Endothelial cell of umbilical vein (primary cell): Measurements from ENCODE around the gene LGR4. TPM values are rescaled to one million over a fixed set of nuclear protein-coding genes. Genes with fewer than 3 reads are reported as not detected.

ENCODE experiments used
- BruUV-seq: library from RNA; stranded (reverse); fragments of 400-500 nt; replicated peaks from 2 replicates; lab custom pipeline; 2021; lab: Mats Ljungman, UMichigan
- CTCF ChIA-PET: fragments of 300-600, 350-600 bp; sonication (Branson Sonifier 250); formaldehyde crosslinking; loops from one replicate; lab custom pipeline; 2021; ENCODE audit warnings: antibody characterized with exemption, inconsistent platforms; lab: Charles Lee
- POLR2A ChIA-PET: fragments of 300-600, 350-600 bp; sonication (Branson Sonifier 250); formaldehyde crosslinking; loops from one replicate; lab custom pipeline; 2021; ENCODE audit warnings: antibody characterized with exemption, inconsistent platforms; lab: Charles Lee
- DNase-seq: peaks from one replicate; pipeline ENCODE4 v3.0.0-alpha.2; 2011; ENCODE audit warnings: low read depth, low spot score
- FAIRE-seq: peaks from 2 replicates; lab custom pipeline; 2011; peaks lifted over from hg19 to GRCh38; lab: Jason Lieb, UNC
- H2AFZ ChIP-seq: 2 replicates; pipeline ENCODE4 v1.6.0; 2012; ENCODE audit warnings: low read depth, low read length, control low read depth, inconsistent platforms
- H3K27ac ChIP-seq: 2 replicates; pipeline ENCODE4 v1.5.1; 2011; ENCODE audit warnings: low read depth, mild to moderate bottlenecking, control low read depth, low read length, moderate library complexity; ENCODE audit not compliant: insufficient read depth
- H3K27me3 ChIP-seq, 2 experiments: 2 replicates each; pipeline versions ENCODE4 v1.6.0 to v1.6.1; 2011; ENCODE audit warnings: low read length in 2 of 2, mixed read lengths in 1 of 2; ENCODE audit not compliant: control insufficient read depth in 2 of 2, insufficient read depth in 2 of 2
- H3K36me3 ChIP-seq, 2 experiments: 2 replicates in 1 of 2; 3 replicates in 1 of 2; pipeline ENCODE4 v1.5.1; 2011; ENCODE audit warnings: low read length in 2 of 2, mild to moderate bottlenecking in 1 of 2, moderate library complexity in 1 of 2; ENCODE audit not compliant: control insufficient read depth in 2 of 2, insufficient read depth in 2 of 2; ENCODE audit errors: extremely low read depth in 1 of 2
- H3K4me1 ChIP-seq: 3 replicates; pipeline ENCODE4 v1.5.1; 2011; ENCODE audit warnings: mild to moderate bottlenecking, low read length; ENCODE audit not compliant: control insufficient read depth, insufficient read depth; ENCODE audit errors: extremely low read depth
- H3K4me2 ChIP-seq: 2 replicates; pipeline ENCODE4 v1.6.1; 2011; ENCODE audit warnings: low read length, control low read depth, mixed read lengths; ENCODE audit not compliant: insufficient read depth
- H3K4me3 ChIP-seq, 3 experiments: fragments of 200-600 bp in 1 of 3; sonication (generic), shearing (Covaris generic) in 1 of 3; replicated peaks in 1 of 3; 2 replicates each; pipeline ENCODE4 v1.5.1; 2011 to 2016; ENCODE audit warnings: control low read depth in 3 of 3, low read length in 3 of 3, mild to moderate bottlenecking in 2 of 3, inconsistent platforms in 1 of 3, low read depth in 1 of 3, moderate library complexity in 1 of 3; ENCODE audit not compliant: insufficient read depth in 1 of 3
- H3K79me2 ChIP-seq: 2 replicates; pipeline ENCODE4 v1.6.0; 2012; ENCODE audit warnings: low read length, inconsistent platforms; ENCODE audit not compliant: control insufficient read depth, insufficient read depth
- H3K9ac ChIP-seq: replicated peaks from 2 replicates; pipeline ENCODE3; 2011; ENCODE audit warnings: low read length, control low read depth; ENCODE audit not compliant: insufficient read depth; ENCODE audit errors: extremely low read depth
- H3K9me1 ChIP-seq: replicated peaks from 3 replicates; pipeline ENCODE4 v1.6.0; 2011; ENCODE audit warnings: mild to moderate bottlenecking, low read length; ENCODE audit not compliant: control insufficient read depth, insufficient read depth; ENCODE audit errors: extremely low read depth
- H3K9me3 ChIP-seq: replicated peaks from 2 replicates; pipeline ENCODE4 v1.5.1; 2012; ENCODE audit warnings: low read length, inconsistent platforms; ENCODE audit not compliant: control insufficient read depth, insufficient read depth
- H4K20me1 ChIP-seq: replicated peaks from 2 replicates; pipeline ENCODE3; 2011; ENCODE audit warnings: mild to moderate bottlenecking, low read length; ENCODE audit not compliant: control insufficient read depth, insufficient read depth; ENCODE audit errors: extremely low read depth
- EZH2 ChIP-seq: IDR thresholded peaks from 2 replicates; pipeline ENCODE4 v1.6.1; 2012; ENCODE audit warnings: borderline replicate concordance, low read depth, mild to moderate bottlenecking, moderate library complexity, low read length, inconsistent platforms; ENCODE audit not compliant: severe bottlenecking
- FOS ChIP-seq: IDR thresholded peaks from 2 replicates; pipeline ENCODE4 v1.6.1; 2011; ENCODE audit warnings: mild to moderate bottlenecking, low read length, moderate library complexity, borderline replicate concordance; ENCODE audit not compliant: insufficient read depth
- GATA2 ChIP-seq: IDR thresholded peaks from 2 replicates; pipeline ENCODE4 v1.7.0; 2011; ENCODE audit warnings: low read depth, mild to moderate bottlenecking, moderate library complexity, mixed read lengths, low read length; ENCODE audit not compliant: insufficient read length, insufficient read depth
- JUN ChIP-seq: IDR thresholded peaks from 2 replicates; pipeline ENCODE4 v1.6.1; 2011; ENCODE audit warnings: borderline replicate concordance, low read depth; ENCODE audit not compliant: insufficient read length, insufficient read depth
- MYC ChIP-seq: IDR thresholded peaks from one replicate; pipeline ENCODE4 v1.6.1; 2011; ENCODE audit warnings: mild to moderate bottlenecking, low read depth, low read length
- POLR2A ChIP-seq: IDR thresholded peaks from 2 replicates; pipeline ENCODE4 v1.6.1; 2012; ENCODE audit warnings: low read depth, mild to moderate bottlenecking, control low read depth, low read length
- POLR2AphosphoS5 ChIP-seq: IDR thresholded peaks from 2 replicates; pipeline ENCODE4 v1.6.1; 2012; ENCODE audit warnings: low read depth, mild to moderate bottlenecking, control low read depth, low read length, moderate library complexity; ENCODE audit not compliant: insufficient read depth
- dilution Hi-C: fragments of 300-500 bp; cut with MboI; formaldehyde crosslinking; loops from one replicate; pipeline ENCODE4 v1.15.0; 2019; ENCODE audit warnings: low sequenced_read_pairs; ENCODE audit not compliant: extremely low pct_ligation_motif_present
- intact Hi-C: fragments of 100-400 bp; cut with micrococcal nuclease; formaldehyde crosslinking; loops from one replicate; pipeline ENCODE4 v1.10.0; 2022
- polyA plus RNA-seq, 4 experiments: library from polyadenylated mRNA; depleted of rRNA in 3 of 4; stranded (reverse) in 3 of 4; unstranded in 1 of 4; fragments of >200 nt; gene quantifications; 2 replicates each; pipeline versions ENCODE4 v1.2.1 to v1.2.3, GENCODE V29; 2011 to 2012; ENCODE audit warnings: missing spikeins in 1 of 4
- total RNA-seq: library from RNA; stranded (reverse); gene quantifications from 2 replicates; pipeline ENCODE4 v1.2.3, GENCODE V29; 2021
- TF ChIP-seq, protein P1 (sequence below), 2 donors: IDR thresholded peaks; 1 replicate in 1 of 2; 2 replicates in 1 of 2; pipeline ENCODE4 v1.5.1; 2011; ENCODE audit warnings: low read length in 2 of 2, mild to moderate bottlenecking in 2 of 2, moderate library complexity in 2 of 2, control low read depth in 1 of 2, inconsistent platforms in 1 of 2, low read depth in 1 of 2; ENCODE audit not compliant: insufficient read depth in 1 of 2; ENCODE audit errors: extremely low read depth in 1 of 2
- TF ChIP-seq, protein P2 (sequence below): IDR thresholded peaks from 2 replicates; pipeline ENCODE4 v1.6.1; 2011; ENCODE audit not compliant: insufficient read depth, insufficient read length

Gene LGR4
- total and polyA plus RNA-seq, 2 donors (not counting 3 experiments of a cell fraction or from before 2014, with no cell fraction given) = 1.3 to 3.1 TPM

DNA sequence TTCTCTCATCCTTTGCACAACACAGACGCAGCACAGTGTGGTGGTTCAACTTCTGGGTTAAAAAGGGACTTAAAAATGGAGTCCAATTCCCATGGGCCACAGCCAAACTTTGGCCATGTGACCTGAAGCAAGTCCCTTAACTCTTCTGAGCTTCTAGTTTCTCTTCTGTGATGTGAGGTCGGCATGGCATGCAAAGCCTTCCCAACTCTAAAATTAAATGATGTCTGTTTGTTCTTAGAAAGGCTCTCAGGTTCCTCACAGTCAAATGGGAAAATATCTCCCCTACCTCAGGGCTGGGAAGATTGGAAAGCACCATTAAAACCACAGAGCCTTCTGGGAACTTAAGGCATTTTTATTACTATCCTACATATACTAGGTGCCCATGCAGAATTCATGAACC lies 38.8 kb downstream of the LGR4 start:
- Histone ChIP-seq H3K9me1 (no peaks in the 10 kb centered on the region), H3K36me3 (no peaks in the 10 kb centered on the region), H2AFZ (no peak overlapping the region), H3K79me2 (no peaks in the 10 kb centered on the region), H3K4me1 (no peaks in the 10 kb centered on the region), H4K20me1 (no peaks in the 10 kb centered on the region), H3K27me3 (peaks cover 0 to 3% of the 10 kb centered on the region in 2 experiments), H3K9me3 (no peaks in the 10 kb centered on the region), H3K4me3 (no peak overlapping the region), H3K9ac (no peak overlapping the region), H3K4me2 (no peak overlapping the region), H3K27ac (no peak overlapping the region)
- intact Hi-C loops = no loop called here
- FAIRE-seq = no peak
- DNase-seq = no peak
- TF ChIP-seq, protein P1, sequence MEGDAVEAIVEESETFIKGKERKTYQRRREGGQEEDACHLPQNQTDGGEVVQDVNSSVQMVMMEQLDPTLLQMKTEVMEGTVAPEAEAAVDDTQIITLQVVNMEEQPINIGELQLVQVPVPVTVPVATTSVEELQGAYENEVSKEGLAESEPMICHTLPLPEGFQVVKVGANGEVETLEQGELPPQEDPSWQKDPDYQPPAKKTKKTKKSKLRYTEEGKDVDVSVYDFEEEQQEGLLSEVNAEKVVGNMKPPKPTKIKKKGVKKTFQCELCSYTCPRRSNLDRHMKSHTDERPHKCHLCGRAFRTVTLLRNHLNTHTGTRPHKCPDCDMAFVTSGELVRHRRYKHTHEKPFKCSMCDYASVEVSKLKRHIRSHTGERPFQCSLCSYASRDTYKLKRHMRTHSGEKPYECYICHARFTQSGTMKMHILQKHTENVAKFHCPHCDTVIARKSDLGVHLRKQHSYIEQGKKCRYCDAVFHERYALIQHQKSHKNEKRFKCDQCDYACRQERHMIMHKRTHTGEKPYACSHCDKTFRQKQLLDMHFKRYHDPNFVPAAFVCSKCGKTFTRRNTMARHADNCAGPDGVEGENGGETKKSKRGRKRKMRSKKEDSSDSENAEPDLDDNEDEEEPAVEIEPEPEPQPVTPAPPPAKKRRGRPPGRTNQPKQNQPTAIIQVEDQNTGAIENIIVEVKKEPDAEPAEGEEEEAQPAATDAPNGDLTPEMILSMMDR (IDR thresholded peaks at IDR 0.05; ENCODE audit: extremely low read depth in 1 of 2, insufficient read depth in 1 of 2, low read depth in 1 of 2, low read length in 2 of 2) = no peak
- TF ChIP-seq POLR2A (no peak), GATA2 (no peak), POLR2AphosphoS5 (no peak), MYC (no peak), FOS (no peak), EZH2 (no peak), JUN (no peak)
- TF ChIP-seq, protein P2, sequence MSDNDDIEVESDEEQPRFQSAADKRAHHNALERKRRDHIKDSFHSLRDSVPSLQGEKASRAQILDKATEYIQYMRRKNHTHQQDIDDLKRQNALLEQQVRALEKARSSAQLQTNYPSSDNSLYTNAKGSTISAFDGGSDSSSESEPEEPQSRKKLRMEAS = no peak
- ChIA-PET CTCF (interaction anchor here (1.6 kb wide), 1 partner anchor 52 kb away, joined by 3 read pairs; no protein-coding TSS in a partner anchor), POLR2A (no interaction called here)
- BruUV-seq = no TSS peak
- dilution Hi-C loops = no loop called here
